CD4-positive, alpha-beta T cell treated with Interferon alpha-2 for 1 hour (primary cell): Measurements from ENCODE around the gene PUM1.

Source experiments
- DNase-seq, 2 donors: peaks; one replicate each; pipeline ENCODE4 v3.0.0-alpha.2; 2020 to 2022

The PUM1 gene

GRCh38 chr1:30904962-30905335 is 160.6 kb downstream of the PUM1 start:
- no peak for DNase-seq

- no peak for DNase-seq
Measured at GRCh38 chr1:30904191-30904961, 161.1 kb downstream of the PUM1 start.

- DNase-seq, result no peak
Measured at GRCh38 chr1:30903343-30904034, 162.0 kb downstream of the PUM1 start.

DNA sequence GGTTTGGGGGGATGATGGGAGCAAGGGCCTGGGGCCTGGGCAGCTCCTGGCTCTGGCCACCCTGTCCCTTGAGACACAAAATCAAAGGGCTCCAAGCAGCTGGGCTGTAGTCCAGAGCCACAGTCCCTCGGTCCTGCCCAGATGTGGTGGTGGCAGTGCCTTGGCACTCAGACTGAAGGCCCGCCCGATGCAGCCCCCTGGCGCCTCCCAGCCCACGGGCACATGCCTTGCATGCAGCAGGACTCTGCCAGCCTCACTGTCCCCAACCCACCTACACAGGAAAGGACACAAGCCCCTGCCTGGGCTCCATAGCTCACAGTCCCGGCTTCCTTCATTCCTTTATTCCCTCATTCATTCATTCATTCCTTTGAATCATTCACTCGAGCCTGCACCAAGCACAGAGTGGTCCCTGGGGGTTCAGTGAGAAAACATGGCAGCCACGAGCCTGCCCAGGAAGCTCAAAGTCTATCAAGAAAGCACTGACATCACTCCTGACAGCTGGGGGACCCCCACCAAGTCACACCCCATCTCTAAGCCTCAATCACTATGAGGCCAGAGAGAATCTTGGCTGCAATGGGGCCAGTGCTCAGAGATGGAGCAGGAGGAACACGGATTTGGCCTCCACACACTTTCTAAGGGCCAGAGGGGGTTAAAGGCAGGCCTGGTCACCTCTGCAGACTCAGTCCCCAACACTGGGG is 162.8 kb downstream of the PUM1 start:
- DNase-seq, result no peak

- DNase-seq, result no peak
Measured at GRCh38 chr1:30901798-30902581, 163.5 kb downstream of the PUM1 start.

DNA sequence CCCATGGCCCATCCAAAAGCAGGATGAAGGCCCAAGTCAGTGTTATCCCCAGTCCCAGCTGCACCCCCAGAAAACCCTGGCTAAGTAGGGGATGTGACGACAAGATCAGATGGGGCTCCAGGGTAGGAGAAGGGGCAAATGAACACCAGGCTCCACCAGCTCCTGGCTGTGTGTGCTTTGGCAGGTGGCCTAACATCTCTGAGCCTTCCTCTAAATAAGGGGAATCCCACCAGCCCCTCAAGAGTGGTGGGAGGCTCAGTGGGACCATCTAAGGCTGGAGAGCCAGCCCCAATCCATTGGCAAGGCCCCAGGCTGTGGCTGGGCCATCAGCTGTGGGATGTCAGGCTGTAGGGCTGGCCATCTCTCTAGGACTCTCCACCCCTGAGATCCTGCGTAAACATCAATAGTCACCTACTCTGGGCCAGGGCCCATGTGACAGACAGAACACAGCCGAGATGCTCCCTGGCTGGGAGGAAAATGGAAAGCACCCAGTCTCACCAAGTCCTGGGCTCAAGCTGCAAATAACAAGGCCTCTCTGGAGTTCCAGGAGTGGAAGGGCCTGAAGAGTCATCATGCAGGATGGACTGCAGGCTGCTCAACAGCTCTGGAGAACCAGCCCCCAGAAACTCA is 164.5 kb downstream of the PUM1 start:
- no peak for DNase-seq

- DNase-seq, result no peak
Measured at GRCh38 chr1:30900486-30900885, 165.0 kb downstream of the PUM1 start.

DNA sequence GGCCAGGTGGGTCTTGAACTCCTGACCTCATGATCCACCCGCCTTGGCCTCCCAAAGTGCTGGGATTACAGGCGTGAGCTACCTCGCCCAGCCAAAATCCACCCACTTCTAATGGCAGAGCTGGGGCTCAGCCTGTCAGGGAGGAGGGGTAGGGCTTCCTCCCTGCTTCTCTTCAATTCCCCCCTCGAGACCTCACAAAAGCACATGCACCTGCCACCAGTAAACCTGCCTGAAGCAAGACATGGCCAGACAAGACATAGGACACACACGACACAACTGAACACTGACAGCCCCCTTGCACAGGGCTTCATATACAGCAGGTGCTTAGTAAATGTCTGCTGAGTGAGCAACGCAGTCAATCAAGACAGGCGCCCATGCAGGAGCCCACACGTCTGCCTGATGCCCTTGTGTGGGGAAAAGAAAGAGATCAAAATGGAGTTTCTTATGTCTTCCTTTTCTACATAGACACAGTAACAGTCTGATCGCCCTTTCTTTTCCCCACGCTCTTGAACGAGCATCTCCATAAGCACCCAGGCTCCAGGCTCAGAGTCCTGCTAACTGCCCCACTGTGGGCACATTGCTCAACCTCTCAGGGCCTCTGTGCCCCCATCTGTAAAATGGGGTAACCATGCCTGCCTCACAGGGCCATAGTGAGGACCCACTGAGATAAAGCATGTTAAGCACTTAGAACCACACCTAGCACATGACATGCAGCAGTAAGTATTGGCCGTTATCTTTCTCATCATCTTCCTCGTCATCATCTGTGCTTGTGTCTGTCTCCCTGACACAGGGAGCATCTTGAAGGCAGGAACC is 165.7 kb downstream of the PUM1 start:
- no peak for DNase-seq

GRCh38 chr1:30898031-30898815 is 167.3 kb downstream of the PUM1 start:
- DNase-seq, result no peak

DNA sequence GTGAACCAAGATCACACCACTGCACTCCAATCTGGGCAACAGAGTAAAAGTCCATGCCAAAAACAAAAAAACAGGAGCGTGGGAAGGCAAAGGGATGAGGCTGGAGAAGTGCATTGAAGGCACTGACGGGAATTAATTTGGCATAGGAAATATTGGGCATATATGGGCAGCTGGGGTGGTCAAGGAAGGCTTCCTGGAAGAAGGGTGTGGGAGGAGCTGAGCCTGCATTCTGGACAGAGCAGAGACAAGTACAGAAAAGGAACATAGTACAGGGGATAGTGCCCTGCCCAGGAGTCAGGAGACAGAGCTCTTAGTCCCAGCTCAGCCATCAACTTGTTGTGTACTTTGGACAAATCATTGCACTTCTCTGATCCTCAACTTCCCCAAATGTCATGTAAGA is 168.6 kb downstream of the PUM1 start:
- DNase-seq, result no peak

GRCh38 chr1:30895944-30896660 is 169.4 kb downstream of the PUM1 start:
- DNase-seq, result no peak

DNA sequence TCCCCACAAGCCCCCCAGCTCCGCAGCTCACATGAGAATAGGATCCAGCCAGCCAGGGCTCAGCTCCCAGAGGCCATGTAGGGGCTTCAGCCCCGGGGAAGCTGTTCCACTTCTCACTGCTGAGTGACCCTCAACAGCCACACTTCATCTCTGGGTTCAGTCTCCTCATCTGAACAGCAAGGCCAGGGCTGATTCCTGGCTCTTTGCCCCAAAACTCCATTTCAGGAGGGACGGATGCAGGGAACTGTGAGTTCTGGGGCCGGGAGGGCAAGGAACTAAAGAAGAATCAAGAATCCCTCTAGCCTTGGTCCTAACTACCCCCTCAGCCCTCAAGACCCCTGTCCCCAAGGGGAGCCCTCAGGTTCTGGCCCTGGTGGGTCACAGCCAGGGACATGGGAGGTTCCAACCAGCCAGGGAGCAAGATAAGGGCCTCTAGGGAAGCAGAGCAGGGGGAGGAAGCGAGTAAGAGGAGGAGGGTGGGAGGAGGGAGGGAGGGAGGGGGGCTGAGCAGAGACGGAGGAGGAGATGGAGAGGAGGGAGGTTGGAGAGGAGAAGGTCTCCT is 170.1 kb downstream of the PUM1 start:
- DNase-seq, result no peak

GRCh38 chr1:30894508-30894973 is 171.0 kb downstream of the PUM1 start:
- no peak for DNase-seq

- DNase-seq, result no peak
Measured at GRCh38 chr1:30893776-30894507, 171.6 kb downstream of the PUM1 start.

GRCh38 chr1:30892671-30893073 is 172.8 kb downstream of the PUM1 start:
- DNase-seq, result no peak

DNA sequence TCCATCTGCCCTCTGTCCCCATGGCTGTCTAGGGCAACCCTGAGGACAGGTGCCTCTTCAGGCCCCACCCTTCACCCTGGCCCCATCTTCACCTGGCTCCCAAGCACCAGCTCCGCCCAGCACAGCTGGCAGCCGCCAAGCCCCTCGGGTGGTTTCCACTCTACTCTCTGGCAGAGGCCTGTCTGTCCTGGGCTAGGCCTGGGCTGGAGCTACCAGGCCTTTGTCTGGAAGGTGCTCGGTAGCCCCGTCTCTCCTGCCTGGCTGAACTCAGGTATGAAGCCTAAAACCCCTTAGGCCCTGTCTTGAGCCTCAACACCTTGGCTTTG is 174.3 kb downstream of the PUM1 start:
- DNase-seq, result no peak

DNA sequence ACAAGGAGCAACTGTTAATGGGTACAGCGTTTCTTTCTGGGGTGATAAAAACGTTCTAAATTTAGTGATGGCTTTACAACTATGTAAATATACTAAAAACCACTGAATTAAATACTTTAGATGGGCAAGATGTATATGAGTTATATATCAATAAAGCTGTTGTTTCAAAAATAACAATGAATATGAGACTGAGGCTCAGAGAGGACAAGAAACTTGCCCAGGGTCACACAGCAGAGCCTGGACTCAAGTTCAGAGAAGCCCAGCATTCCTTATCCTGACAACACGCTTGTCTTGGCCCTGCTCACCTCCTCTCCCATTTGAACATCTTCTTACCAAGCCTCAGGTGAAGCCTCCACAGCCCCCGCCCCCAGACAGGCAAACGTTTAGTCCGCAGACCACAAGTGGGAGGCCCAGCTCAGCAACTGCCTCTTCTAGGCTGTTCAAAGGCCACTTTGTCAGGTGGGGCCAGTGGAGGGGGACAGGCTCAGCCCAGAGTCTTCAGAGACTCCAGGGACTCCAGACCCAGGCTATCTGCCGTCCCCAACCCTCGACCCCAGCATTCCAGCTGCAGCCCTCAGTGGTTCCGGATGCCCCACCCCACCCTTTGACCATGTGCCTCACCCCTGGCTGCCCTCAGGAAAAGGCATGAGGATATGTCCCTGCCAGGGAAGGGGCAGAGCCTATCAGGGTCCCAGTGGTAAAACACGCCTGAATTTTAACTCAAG is 174.9 kb downstream of the PUM1 start:
- no peak for DNase-seq

DNA sequence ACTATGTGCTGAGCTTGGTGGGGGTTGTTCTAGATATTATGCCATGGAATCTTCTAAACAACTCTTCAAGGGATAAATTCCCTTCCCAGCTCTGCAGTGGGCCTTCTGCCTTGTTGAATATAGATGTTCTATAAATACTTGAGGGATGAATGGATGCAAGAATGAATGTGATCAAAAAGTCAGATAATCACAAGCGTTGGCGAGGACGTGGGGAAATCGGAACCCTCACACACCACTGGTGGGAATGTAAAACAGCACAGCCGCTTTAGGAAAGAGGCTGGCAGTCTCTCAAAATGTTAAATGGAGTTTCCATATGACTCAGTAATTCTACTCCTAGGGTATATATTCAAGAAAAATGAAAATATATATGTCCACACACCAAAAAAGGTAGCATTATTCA is 176.0 kb downstream of the PUM1 start:
- no peak for DNase-seq

DNA sequence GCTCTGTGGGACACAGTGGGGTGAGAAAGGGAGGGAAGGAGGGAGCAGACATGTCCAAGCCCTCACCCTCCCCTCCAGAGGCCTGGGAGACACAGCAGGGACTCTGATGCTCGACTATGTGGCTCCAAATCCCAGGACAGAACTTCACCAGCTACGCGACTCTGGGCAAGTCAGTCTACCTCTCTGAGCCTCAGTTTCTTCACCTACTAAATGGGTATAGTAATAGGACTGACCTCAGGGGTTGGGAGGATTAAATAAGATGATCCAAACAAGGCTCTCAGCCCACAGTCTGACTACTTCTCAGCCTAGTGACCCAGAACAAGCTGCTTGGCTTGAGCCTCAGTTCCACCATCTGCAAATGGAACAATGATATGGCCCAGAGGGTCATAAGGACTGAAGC is 176.5 kb downstream of the PUM1 start:
- DNase-seq, result no peak
